ENCODE measurements around the gene ANKS1B.

- no peak for TF ChIP-seq GATA3 (IDR thresholded peaks at IDR 0.05; ENCODE audit: low read depth, low read length)
- no peak for TF ChIP-seq GATA2 (IDR thresholded peaks at IDR 0.05; ENCODE audit: low read depth, low read length)
Measured at GRCh38 chr12:99192489-99192888, 792.2 kb downstream of the ANKS1B start.

All from SH-SY5Y (cell line).